Activated CD4-positive, alpha-beta T cell treated with anti-CD3 and anti-CD28 coated beads, Interleukin-2, amount 50 U/mL, for 24 hours (primary cell): Measurements from ENCODE around the gene GPR63.

Source experiments
- DNase-seq, 2 donors: peaks; one replicate each; pipeline ENCODE4 v3.0.0-alpha.2; 2020; ENCODE audit warnings: low read depth in 1 of 2, low spot score in 1 of 2

GPR63 gene

GRCh38 chr6:96761794-96762193 lies 75.5 kb downstream of the GPR63 start:
- no peak for DNase-seq

DNA sequence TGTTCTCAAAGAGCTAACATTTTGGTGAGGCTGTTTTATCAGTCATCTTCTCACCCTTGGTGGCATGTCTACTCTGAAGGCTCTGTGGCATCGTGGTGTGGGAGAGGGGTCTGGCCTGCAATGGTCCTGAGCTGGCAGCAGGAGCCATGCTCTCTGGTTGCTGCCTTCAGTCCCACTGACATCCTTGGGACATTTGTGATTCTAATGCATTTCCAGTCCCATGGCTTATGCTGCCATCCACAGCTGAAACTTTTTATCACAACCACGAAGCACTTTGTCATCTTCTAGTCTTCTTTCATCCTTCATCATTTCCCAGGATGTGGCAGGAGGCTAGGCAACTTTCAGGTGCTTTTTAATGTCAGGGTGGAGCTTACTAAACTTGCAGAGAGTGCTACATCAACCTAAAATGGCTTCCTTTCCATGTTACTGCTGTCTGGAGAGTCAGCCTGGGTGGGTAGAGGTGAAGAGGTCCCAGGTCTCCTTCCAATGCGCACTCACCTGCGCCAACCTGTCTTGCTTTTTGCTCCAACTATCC lies 77.1 kb downstream of the GPR63 start:
- DNase-seq, result no peak

- DNase-seq, result no peak
Measured at GRCh38 chr6:96755096-96755495, 82.2 kb downstream of the GPR63 start.

- DNase-seq, result no peak
Measured at GRCh38 chr6:96749891-96750290, 87.4 kb downstream of the GPR63 start.
